ENCODE measurements around the gene BPHL.
"Not testable (repeated sequence)": the region's sequence is repeated elsewhere in the genome, so short reads cannot be mapped to it uniquely, and the experiment has no call there.

Gene BPHL

GRCh38 chr6:3159805-3160781 is 41.6 kb downstream of the BPHL start:
- no peak overlapping the region for H3K4me3 ChIP-seq (ENCODE audit: low read depth, low read length)
- H3K4me1 ChIP-seq (ENCODE audit: control insufficient read depth, insufficient read depth, low read length): peaks cover 19% of the 10 kb centered on the region

DNA sequence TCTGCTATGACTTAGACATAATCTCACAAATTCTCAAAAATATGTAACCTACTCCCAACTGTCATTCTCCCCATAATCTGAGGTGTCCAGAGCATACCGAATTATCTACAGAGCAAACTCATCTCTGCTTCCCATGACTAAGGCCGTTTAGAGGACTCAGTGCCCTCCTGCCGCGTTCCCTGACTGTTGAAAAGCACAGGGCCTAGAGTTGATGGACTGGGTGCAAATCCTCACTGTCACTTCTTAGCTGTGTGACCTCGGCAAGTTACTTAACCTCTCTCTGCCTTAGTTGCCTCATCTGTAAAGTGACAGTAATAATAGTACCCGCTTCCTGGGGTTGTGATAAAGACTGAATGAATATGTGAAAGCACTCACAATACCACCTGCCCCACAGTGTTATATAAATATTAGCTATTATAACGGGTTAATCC is 43.6 kb downstream of the BPHL start:
- Histone ChIP-seq H3K27me3 (ENCODE audit: control insufficient read depth, insufficient read depth, low read length) (no peaks in the 10 kb centered on the region), H3K9me3 (ENCODE audit: control insufficient read depth, insufficient read depth, low read length) (no peaks in the 10 kb centered on the region), H3K9ac (ENCODE audit: low read depth, low read length) (peak overlapping the region; percentile 70), H3K4me1 (ENCODE audit: control insufficient read depth, insufficient read depth, low read length) (peaks cover 31% of the 10 kb centered on the region), H3K4me3 (ENCODE audit: low read depth, low read length) (peak overlapping the region; percentile 72), H3K36me3 (ENCODE audit: control insufficient read depth, insufficient read depth, low read length) (no peaks in the 10 kb centered on the region)

More at GRCh38 chr6:3159805-3160781, 41.6 kb downstream of the BPHL start:
- H3K36me3 ChIP-seq (ENCODE audit: control insufficient read depth, insufficient read depth, low read length): peaks cover 6% of the 10 kb centered on the region
- H3K9ac ChIP-seq (ENCODE audit: low read depth, low read length): no peak overlapping the region
- H3K27me3 ChIP-seq (ENCODE audit: control insufficient read depth, insufficient read depth, low read length): no peaks in the 10 kb centered on the region
- no peaks in the 10 kb centered on the region for H3K9me3 ChIP-seq (ENCODE audit: control insufficient read depth, insufficient read depth, low read length)

DNA sequence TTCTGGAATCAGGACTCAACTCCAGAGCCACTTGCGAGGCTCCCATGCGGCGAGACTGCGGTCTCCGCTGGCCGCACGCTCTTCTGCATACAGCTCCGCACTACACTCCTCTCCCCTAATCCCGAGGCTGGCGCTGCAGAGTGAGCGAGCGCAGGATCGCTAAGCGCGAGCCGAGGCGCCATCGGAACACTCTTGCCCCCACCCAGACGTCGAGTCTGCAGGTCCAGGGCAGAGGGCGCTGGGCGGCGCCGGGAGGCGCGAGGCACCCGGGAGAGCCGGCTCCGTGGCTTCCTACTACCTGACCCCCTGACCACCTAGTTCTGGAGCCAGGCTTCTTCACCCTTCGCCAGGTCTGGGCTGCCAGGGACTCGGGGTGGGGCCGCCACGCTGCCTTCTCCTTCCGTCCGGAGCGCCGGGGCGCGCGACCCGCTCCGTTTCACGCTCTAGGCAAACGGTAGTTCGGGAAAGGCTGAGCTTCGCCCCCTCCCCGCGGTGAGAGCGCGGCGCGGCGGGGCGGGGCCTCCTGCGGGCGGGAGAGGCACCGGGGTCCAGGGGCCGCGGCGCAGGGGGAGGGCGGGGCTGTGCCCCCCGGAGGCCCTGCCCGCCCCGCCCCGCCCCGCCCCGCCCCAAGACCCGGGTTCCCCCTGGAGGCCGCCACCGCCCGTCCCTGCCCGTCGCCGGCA is 44.2 kb downstream of the BPHL start:
- Histone ChIP-seq H3K9me3 (ENCODE audit: control insufficient read depth, insufficient read depth, low read length) (no peaks in the 10 kb centered on the region), H3K9ac (ENCODE audit: low read depth, low read length) (peak overlapping the region; percentile 70), H3K4me1 (ENCODE audit: control insufficient read depth, insufficient read depth, low read length) (peaks cover 31% of the 10 kb centered on the region), H3K27me3 (ENCODE audit: control insufficient read depth, insufficient read depth, low read length) (no peaks in the 10 kb centered on the region), H3K4me3 (ENCODE audit: low read depth, low read length) (peak overlapping the region; percentile 72), H3K36me3 (ENCODE audit: control insufficient read depth, insufficient read depth, low read length) (no peaks in the 10 kb centered on the region)

- peaks cover 31% of the 10 kb centered on the region for H3K4me1 ChIP-seq (ENCODE audit: control insufficient read depth, insufficient read depth, low read length)
- peak overlapping the region; percentile 18 for H3K4me3 ChIP-seq (ENCODE audit: low read depth, low read length)
- no peaks in the 10 kb centered on the region for H3K36me3 ChIP-seq (ENCODE audit: control insufficient read depth, insufficient read depth, low read length)
- no peaks in the 10 kb centered on the region for H3K9me3 ChIP-seq (ENCODE audit: control insufficient read depth, insufficient read depth, low read length)
- no peaks in the 10 kb centered on the region for H3K27me3 ChIP-seq (ENCODE audit: control insufficient read depth, insufficient read depth, low read length)
- H3K9ac ChIP-seq (ENCODE audit: low read depth, low read length): no peak overlapping the region
Observed at GRCh38 chr6:3163248-3163594, 44.7 kb downstream of the BPHL start.

DNA sequence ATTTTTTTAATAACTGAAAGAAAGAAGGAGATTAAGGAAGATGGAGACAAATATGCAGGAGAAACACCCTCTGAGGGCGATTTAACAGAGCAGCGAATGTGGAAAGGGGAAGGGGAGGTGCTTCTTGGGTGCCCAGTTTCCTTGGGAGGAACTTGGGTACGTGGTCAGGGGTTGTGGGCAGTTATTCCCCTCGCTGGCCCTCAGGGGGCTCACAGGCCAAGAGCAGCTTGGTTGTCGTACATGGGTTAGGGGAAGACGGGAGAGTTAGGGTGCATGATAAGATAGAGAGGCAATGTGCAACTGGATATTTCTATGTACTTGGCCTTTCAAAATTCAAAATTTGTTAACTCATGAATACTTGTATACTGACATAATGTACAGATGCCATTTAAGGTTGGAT is 45.9 kb downstream of the BPHL start:
- Histone ChIP-seq H3K27me3 (ENCODE audit: control insufficient read depth, insufficient read depth, low read length) (no peaks in the 10 kb centered on the region), H3K9me3 (ENCODE audit: control insufficient read depth, insufficient read depth, low read length) (no peaks in the 10 kb centered on the region), H3K36me3 (ENCODE audit: control insufficient read depth, insufficient read depth, low read length) (no peaks in the 10 kb centered on the region), H3K4me3 (ENCODE audit: low read depth, low read length) (no peak overlapping the region), H3K9ac (ENCODE audit: low read depth, low read length) (no peak overlapping the region), H3K4me1 (ENCODE audit: control insufficient read depth, insufficient read depth, low read length) (peaks cover 28% of the 10 kb centered on the region)

DNA sequence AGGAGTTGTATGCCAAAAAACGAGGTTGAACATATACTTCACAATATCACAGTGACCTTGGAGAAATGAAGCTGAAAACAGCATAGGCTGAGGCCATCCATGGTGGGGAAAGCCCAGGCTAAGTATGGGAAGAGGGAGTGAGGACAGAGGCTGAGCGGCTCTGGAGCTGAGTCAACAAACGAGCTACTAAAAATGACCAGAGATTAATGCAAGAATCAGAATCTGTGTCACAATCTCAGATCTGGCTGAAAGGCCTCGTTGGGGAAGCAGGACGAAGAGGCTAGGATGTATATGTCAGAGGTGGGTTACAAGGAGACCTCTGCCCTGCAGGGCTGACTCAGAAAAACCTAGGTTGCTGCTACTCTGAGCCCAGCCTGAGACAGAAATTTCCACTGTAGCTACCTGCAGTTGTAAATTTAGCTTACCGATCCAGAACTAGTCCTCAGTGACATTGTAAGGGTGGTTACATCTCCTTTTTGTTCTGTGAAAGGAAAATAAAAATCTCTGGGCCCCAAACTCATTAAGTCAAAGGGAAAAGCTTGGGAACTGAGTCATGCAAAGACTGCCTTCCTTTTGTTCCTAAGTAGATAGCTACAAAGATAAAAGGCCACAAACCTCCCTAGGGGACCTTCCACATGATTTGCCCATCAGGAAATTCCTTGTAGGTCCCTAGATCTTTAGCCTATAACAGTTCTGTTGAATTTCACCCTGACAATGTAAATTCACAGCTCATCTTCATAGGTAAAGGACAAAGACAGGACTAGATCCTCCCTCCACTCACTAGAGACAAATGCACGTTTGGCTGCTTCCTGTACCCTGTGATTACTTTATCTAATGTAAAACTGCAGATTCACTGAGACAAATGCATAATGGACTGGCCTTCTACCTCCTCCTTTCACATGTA is 47.4 kb downstream of the BPHL start:
- Histone ChIP-seq H3K4me1 (ENCODE audit: control insufficient read depth, insufficient read depth, low read length) (peaks cover 25% of the 10 kb centered on the region), H3K9me3 (ENCODE audit: control insufficient read depth, insufficient read depth, low read length) (no peaks in the 10 kb centered on the region), H3K36me3 (ENCODE audit: control insufficient read depth, insufficient read depth, low read length) (no peaks in the 10 kb centered on the region), H3K27me3 (ENCODE audit: control insufficient read depth, insufficient read depth, low read length) (no peaks in the 10 kb centered on the region), H3K9ac (ENCODE audit: low read depth, low read length) (peak overlapping the region; percentile 19), H3K4me3 (ENCODE audit: low read depth, low read length) (peak overlapping the region; percentile 9)

GRCh38 chr6:3166535-3167225 is 48.2 kb downstream of the BPHL start:
- H3K9ac ChIP-seq (ENCODE audit: low read depth, low read length); H3K27me3 ChIP-seq (ENCODE audit: control insufficient read depth, insufficient read depth, low read length); H3K9me3 ChIP-seq (ENCODE audit: control insufficient read depth, insufficient read depth, low read length); H3K4me3 ChIP-seq (ENCODE audit: low read depth, low read length); H3K36me3 ChIP-seq (ENCODE audit: control insufficient read depth, insufficient read depth, low read length): not testable (repeated sequence)
- H3K4me1 ChIP-seq (ENCODE audit: control insufficient read depth, insufficient read depth, low read length): peaks cover 24% of the 10 kb centered on the region

GRCh38 chr6:3168046-3168445 is 49.5 kb downstream of the BPHL start:
- not testable (repeated sequence) for H3K4me3 ChIP-seq (ENCODE audit: low read depth, low read length); H3K9me3 ChIP-seq (ENCODE audit: control insufficient read depth, insufficient read depth, low read length); H3K9ac ChIP-seq (ENCODE audit: low read depth, low read length); H3K36me3 ChIP-seq (ENCODE audit: control insufficient read depth, insufficient read depth, low read length); H3K27me3 ChIP-seq (ENCODE audit: control insufficient read depth, insufficient read depth, low read length)
- H3K4me1 ChIP-seq (ENCODE audit: control insufficient read depth, insufficient read depth, low read length): peaks cover 24% of the 10 kb centered on the region

- H3K9ac ChIP-seq (ENCODE audit: low read depth, low read length); H3K36me3 ChIP-seq (ENCODE audit: control insufficient read depth, insufficient read depth, low read length); H3K4me1 ChIP-seq (ENCODE audit: control insufficient read depth, insufficient read depth, low read length): not testable (repeated sequence)
Observed at GRCh38 chr6:3170676-3171075, 52.2 kb downstream of the BPHL start.

GRCh38 chr6:3171313-3172175 is 53.0 kb downstream of the BPHL start:
- H3K9ac ChIP-seq (ENCODE audit: low read depth, low read length); H3K4me1 ChIP-seq (ENCODE audit: control insufficient read depth, insufficient read depth, low read length); H3K36me3 ChIP-seq (ENCODE audit: control insufficient read depth, insufficient read depth, low read length); H3K9me3 ChIP-seq (ENCODE audit: control insufficient read depth, insufficient read depth, low read length); H3K4me3 ChIP-seq (ENCODE audit: low read depth, low read length); H3K27me3 ChIP-seq (ENCODE audit: control insufficient read depth, insufficient read depth, low read length): not testable (repeated sequence)

More at GRCh38 chr6:3170676-3171075, 52.2 kb downstream of the BPHL start:
- not testable (repeated sequence) for H3K4me3 ChIP-seq (ENCODE audit: low read depth, low read length); H3K27me3 ChIP-seq (ENCODE audit: control insufficient read depth, insufficient read depth, low read length); H3K9me3 ChIP-seq (ENCODE audit: control insufficient read depth, insufficient read depth, low read length)

Data from iPS-15b (cell line).